HG03575 (cell line): ENCODE results near the gene TSPOAP1.

Source experiments
- ATAC-seq: cut with Tn5 transposase; IDR thresholded peaks from one replicate; pipeline ENCODE4 v1.9.1; 2021; ENCODE audit not compliant: unreplicated experiment, insufficient number of reproducible peaks, low FRiP score; ENCODE audit errors: extremely low read depth

TSPOAP1 gene

GRCh38 chr17:58289869-58290268 lies 38.7 kb downstream of the TSPOAP1 start:
- no peak for ATAC-seq

DNA sequence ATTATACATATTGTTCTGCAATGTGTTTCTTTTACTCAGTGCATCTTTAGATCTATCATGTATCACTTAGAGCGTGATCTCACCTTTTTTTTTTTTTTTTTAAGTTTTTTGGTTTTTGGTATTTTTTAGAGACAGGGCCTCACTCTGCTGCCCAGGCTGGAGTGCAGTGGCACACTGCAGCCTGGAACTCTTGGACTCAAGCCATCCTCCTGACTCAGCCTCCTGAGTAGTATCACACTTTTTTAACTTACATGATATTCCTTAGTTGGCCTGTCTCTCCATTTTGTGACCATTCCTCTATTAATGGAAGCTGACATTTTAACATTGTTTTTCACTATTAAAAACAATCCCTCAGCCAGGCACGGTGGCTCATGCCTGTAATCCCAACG lies 43.2 kb downstream of the TSPOAP1 start:
- ATAC-seq = no peak

DNA sequence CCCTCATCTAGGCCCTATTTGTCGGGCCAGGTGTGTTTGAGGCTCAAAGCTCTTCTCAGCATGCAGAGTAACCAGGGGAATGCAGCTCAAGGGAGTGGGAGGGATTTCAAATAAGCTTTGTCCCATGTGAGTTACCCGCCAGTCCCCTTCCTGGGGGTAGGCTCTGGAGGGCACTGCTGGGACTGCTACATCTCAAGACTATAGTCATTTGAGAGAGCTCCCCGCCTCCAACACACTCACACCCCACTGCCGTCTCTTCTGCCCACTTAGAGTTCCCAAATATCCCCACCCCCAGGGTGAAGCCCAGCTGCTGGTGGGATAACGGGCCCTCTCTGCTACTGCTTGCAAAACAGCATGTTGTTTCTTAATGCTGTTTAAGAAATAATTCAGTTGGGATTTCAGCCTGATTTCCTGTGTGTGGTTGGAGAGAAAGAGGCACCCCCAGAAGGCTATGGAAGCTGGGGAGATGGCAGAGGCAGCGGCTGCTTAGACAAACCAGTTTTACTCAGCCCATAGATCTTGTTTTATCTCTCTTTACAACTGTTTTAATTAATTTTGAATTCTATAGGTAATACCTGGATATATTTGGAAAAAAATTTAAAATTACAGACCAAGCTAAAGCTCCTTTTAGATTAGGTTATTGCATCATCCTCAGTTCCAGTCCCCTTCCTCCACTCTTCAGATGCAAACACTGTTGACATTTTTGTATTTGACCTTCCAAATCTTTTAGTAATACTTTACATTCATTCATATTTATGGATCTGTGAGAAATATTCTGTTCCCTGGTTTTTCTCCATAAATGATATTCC lies 43.8 kb downstream of the TSPOAP1 start:
- no peak for ATAC-seq

DNA sequence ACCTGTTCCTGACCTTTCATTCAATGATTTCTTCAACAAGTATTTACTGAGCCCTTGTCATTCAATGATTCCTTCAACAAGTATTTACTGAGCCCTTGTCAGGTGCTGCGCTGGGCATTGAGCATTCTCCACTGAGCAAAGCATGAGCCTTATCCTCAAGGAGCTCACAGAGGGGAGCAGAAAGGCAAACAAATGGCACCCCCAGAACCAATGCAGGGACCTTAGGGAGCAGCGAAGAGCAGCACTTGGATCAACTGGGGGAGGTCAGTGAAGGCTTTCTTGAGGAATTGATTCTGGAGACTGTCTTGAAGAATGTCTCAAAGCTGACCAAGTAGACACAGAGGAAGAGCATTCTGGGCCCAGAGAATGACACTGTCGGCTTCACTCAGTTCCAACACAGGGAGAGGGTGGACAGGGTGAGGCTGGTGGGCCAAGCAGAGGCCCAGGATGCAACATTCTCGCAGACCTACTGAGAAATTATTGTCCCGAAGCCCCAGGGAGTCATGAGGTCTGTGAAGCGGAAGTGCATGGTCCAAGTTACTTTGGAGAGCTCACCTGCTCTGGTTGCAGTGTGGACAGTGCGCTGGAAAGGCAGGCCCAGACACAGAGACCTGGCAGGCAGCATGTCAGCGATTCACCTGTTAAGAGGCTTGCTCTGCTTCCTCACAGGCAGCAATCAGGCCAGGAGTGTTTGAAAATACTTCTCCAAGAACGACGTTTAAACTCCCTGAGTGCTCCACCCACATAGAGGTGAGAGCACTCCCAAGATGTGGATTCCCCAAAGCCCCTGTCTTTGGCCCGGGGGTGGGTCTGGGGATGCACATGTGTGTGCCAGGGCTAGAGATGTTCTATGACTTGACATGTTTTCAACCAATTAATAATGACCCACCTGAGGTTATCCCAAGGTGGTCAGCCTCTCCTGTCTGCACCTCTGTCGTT lies 44.7 kb downstream of the TSPOAP1 start:
- ATAC-seq = no peak

- no peak for ATAC-seq
Observed at GRCh38 chr17:58282442-58282841, 46.2 kb downstream of the TSPOAP1 start.

DNA sequence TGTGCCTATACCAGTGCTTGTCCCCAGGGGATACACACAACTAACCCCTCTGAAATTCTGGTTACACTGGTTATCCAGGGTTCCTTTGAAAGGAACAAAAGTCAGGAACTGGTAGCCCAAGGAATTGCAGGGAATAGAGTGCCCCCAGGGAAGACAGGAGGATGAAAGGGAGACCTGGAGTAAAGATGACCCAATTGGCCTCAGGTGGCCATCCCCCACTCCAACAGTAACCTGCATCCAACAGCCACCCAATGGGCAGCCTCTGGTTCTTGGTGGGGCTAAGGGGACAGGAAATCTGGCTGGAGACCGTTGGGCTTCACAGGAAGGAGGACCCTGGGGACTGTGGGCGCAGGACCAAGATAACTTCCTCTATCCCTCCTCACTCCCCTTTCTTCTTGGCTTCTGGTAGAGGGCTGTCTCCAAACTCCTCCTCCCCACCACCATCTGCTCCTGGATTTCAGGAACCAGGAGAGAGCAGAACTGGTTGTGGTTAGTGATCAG lies 47.0 kb downstream of the TSPOAP1 start:
- ATAC-seq = no peak

DNA sequence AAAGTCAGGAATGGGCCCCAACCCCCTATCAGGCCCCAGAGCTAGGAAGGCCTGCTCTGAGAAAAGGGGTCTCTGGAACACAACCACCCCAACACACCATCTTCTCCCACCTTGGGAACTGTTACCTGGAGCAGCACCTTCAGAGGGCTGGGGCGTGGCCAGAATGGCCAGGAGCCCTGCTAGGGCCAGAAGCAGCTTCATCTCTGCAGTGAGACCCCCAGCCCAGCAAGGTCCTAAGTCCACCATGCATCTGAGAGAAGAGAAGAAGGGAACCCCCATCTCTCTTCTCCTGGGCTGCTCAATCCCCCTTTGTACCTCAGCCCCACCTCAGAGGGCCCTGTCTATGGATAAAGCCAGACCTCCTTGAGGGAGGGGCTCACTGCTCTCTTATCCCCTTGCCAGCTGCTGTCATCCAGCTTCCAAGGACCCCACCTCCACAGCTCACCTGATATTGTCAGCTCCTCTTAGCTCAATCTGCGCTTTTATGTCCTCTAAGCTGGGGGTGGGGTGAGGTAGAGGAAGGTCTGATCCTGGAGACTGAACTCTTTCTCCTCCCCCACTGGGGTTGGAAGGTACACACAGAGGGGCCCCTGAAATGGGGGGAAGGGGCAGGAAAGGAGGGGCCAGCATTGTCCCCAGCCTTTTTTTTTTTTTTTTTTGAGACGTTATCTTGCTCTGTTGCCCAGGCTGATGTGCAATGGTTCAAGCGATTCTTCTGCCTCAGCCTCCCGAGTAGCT lies 47.9 kb downstream of the TSPOAP1 start, which contains the start of gene MPO:
TSS of gene MPO (minus strand) at position 456 of the 738 bp plus-strand sequence. CDS start at position 279, 177 bp downstream.
- no peak for ATAC-seq

DNA sequence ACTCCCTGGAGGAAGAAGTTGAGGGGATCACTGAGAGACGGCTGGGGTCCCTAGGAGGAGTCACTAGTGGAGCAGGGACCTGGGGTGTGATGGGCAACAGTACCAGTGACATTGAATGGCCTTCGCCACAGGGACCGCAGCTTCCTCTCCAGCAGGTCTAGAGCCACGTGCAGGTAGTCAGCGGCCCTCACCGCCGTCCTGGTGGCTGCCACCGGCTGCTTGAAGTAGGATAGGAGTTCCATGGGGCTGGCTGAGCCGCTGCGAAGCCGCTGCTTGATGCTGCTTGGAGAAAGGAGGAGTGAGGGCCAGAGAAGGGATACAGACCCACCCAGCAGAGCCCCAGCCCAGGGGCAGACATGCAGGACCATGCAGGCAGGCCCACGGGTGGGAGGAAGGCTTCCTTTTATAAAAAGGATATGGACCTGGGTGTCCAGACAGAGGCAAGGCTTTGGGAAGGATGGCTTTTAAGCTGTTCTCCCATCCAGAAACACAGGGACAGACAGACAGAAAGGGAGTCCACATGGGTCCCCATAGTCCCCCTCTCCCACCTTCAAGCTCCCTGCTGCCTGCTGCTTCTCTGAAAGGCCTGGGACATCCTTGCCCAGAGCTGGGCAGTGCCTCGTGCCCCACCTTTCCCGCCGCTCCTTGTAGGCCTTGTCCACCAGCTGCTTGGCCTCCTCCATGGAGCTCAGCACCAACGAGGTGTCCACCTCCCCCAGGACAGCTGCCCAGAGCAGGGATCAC lies 48.7 kb downstream of the TSPOAP1 start:
- ATAC-seq = no peak

GRCh38 chr17:58279016-58279711 lies 49.4 kb downstream of the TSPOAP1 start:
- ATAC-seq = no peak

DNA sequence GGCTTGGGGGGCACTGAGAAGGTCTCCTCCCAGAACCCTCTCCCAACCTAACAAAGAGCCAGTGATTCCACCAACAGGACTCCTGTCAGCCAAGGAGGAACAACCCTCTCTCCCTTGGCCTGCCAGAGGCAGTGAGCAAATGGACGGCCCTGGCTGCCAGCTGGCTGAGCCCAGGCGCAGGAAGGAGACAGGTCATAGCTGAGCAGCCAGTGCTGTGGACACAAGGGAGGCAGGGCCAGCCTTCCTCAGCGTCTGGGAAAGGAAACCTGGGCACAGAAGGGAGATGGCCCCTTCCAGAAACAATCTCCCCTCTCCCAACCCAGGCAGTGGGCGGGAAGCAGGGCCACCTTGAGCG lies 50.0 kb downstream of the TSPOAP1 start:
- ATAC-seq = no peak

- ATAC-seq = no peak
Observed at GRCh38 chr17:58277802-58278595, 50.6 kb downstream of the TSPOAP1 start.

DNA sequence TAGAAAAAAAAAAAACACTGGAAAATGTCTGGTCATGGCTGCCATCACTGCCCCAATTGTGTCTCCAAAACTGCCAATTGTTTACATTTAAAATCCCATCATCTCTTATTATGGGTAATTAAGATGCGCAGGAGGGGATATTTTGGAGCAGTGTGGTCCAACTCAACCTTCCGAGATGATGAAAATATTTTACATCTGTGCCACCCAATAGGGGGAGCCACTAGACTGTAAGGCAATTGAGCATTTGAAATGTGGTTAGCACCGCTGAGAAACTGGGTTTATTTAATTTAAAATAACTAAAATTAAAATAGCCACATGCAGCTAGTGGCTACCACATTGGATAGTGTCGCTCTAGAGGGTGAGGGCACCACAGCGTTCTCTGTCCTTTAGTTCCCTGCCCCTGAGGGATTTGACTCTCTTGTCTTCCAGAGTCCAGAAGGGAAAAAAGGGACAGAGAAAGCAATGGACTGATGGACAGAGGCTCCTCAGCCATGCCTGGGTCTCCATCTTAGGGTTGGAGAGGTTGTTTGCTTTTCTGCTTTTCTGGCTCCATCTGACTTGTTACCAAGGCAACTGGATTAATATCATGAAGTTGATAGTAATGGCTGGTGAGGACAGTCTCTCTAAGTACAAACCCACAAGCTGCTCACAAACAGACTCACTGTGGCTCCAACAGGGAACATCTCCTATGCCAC lies 51.3 kb downstream of the TSPOAP1 start:
- no peak for ATAC-seq

DNA sequence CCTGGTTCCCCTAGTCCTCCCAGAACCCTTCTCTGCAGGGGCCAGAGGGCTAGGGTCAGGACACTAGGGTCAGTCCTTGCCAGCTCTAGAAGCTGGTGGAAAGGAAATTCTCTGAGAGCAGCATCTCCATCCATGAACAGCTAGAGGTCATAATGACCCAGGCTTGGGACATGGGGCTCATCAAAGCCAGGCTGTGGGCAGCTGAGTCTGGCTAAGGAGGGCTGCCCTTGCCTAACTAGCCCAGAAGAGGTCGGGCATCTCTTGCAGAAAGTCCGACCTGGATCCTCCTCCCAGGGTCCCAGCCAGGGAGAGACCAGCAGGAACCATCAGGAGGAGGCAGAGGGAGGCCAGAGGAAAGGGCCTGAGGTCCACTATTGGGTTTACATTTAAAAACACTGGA lies 52.2 kb downstream of the TSPOAP1 start:
- no peak for ATAC-seq

GRCh38 chr17:58275417-58275816 lies 53.2 kb downstream of the TSPOAP1 start:
- ATAC-seq = no peak

- ATAC-seq = no peak
Observed at GRCh38 chr17:58273453-58274104, 55.0 kb downstream of the TSPOAP1 start.
